HTR-8/SVneo (cell line): ENCODE results near the gene ZNF24.

Experiments
- DNase-seq: peaks from one replicate; pipeline ENCODE4 v3.0.0; 2011; ENCODE audit warnings: low spot score, mixed read lengths; ENCODE audit not compliant: insufficient read length
- FAIRE-seq: peaks from 2 replicates; lab custom pipeline; 2011; peaks lifted over from hg19 to GRCh38; lab: Jason Lieb, UNC

Gene ZNF24

DNA sequence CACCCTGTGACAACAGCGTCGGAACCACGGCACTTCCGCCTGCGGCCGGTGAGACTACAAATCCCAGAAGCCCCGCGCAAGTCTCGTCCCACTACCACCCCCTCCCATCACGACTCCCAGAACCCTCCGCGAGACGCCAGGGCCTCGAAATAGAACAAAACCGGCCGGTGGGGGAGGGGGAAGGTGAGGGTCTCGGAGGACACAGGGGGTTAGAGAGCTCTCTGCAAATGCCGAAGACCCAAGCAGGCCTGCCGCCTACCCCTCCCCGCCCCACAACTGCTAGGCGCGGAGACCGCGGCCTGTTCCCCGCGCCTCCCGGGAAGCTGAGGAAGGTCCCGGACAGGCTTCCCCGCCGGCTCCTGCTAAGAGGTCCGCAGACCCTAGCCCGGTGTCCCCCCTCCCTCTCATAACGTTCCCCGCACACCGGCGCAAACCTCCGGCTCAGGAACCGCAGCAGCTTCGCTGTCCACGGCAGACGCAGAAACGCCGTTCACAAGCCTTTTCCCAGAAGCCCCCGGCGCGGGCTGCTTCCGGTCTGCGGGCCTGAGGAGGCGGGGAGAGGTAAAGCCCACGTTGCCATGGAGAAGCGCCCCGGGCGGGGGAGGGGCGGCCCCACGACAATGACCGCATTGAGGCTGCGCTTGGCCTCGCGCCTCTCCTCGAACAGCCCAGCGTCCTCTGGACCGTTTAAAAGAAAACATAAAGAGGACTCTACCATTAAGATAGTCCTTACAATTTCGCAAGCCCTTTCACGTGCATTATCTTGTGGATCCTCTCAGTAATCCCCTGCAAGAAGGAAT lies at the start of gene ZNF24:
Gene ZNF24 (minus strand): TSS at position 485 of the 800 bp plus-strand sequence. CDS start 3,770 bp downstream, outside the sequence.
- FAIRE-seq (no peak), DNase-seq (peak; percentile 72)

DNA sequence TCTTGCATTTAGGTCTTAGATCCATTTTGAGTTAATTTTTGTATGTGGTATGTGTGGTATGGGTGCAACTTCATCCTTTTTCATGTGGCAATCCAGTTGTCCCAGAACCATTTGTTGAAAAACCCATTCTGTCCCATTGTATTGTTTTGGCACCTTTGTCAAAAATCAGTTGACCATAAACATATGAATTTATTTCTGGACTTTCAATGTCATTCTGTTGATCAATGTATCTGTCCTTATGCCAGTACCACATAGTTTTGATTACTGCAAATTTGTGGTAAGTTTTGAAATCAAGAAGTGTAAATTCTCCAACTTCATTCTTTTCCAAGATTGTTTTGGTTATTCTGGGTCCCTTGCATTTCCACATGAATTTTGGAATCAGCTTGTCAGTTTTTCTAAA lies 49.5 kb upstream of the ZNF24 start:
- DNase-seq (no peak), FAIRE-seq (no peak)

DNA sequence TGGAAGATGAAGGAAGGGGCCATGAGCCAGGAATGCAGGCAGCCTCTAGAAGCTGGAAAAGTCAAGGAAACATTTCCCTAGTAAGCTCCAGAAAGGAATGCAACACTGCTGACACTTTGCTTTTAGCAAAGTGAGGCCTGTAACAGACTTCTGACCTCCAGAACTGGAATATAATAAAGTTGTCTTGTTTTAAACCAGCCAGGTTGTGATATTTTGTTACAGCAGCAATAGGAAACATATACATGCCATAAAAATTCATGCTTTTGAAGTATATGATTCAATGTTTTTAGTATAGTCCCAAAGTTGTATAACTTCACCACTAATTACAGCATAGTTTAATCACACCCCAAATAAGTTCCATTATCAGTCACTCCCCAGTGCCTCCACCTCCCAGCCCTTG lies 48.2 kb upstream of the ZNF24 start:
- FAIRE-seq = no peak
- DNase-seq = no peak

DNA sequence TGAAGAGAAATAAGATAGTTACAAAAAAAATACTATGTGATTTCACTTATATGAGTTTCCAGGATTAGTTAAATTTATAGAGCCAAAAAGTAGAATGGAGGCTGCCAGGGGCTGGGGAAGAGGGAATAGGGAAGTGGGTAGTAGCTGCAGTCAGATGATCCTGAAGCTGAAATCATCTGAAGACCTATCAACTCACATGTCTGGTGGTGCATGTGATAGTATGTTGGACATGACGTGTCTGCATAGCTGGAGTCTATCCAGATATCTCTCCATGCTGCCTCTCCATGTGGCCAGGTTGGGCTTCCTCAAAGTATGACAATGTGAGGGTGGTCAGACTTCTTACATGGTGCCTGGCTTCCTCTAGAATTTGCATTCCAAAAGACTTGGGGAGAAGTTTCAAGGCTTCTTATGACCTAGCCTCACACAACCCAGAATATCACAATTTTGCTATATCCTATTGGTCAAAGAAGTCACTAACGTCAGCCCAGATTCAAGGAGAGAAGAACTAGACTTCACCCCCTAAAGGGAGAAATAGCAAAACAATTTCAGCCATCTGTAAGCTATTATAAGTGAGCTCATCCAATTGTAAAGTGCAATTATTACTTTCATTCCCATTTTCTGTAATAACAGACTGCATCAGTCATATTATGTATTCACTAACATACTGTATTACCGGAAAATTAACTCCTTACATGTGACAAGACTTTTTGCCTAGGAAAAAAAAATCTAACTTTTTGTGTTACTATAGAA lies 46.9 kb upstream of the ZNF24 start:
- DNase-seq (no peak), FAIRE-seq (no peak)

DNA sequence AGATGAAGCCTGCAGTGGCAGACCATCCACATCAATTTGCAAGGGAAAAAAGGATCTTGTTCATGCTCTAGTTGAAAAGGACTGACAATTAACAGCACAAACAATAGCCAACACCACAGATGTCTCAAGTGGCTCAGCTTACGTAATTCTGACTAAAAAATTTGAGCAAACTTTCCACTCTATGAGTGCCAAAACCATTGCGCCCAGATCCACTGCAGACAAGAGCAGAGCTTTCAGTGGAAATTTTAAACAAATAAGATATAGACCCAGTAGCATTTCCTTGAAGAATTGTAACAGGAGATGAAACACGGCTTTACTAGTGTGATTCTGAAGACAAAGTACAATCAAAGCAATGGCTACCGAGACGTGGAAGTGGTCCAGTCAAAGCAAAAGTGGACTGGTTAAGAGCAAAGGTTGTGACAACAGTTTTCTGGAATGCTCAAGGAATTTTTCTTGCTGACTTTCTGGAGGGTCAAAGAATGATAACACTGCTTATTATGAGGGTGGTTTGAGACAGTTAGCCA lies 44.9 kb upstream of the ZNF24 start:
- no peak for FAIRE-seq
- no peak for DNase-seq

DNA sequence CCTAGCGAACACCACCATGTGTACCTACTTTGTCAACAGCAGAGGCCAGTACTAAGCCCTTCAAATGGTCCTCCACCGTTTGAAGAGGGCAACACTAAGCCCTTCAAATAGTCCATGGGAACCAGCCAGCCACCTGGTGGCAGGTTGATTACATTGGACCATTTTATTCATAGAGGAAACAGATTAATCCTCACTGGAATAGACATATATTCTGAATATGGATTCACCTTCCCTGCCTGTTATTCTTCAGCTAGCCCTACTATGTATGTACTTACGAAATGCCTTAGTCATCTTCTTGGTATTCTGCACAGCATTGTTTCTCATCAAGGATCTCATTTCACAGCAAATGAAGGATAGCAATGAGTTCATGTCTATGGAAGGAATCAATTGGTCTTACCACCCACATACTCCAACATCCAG lies 42.9 kb upstream of the ZNF24 start:
- no peak for FAIRE-seq

DNA sequence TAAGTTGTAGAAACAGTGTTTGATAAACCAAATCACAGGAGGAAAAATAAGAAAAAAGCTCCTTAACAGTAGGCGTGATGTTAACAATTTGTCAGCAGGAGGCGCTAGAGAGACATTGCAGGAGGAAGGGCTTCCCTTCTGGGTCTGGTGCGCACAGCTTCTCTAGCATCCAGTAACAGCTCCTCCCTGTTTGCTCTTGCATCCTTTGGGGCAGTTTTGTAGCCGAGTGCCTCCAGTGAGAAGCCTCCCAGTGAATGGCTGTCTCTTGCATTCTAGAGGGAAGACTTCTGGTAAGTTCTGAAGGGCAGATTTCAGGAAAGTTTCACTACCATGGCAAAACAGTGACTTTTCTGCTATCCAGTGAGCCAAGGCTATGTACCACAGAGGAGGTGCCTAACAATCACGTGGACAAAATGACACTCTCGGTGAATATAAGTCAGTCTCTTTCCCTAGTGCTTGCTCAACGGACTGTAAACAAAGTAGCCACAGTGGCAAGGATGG lies 42.4 kb upstream of the ZNF24 start:
- peak; percentile 13 for DNase-seq
- FAIRE-seq = no peak

More for the DNA sequence above, 42.9 kb upstream of the ZNF24 start:
- DNase-seq = no peak

DNA sequence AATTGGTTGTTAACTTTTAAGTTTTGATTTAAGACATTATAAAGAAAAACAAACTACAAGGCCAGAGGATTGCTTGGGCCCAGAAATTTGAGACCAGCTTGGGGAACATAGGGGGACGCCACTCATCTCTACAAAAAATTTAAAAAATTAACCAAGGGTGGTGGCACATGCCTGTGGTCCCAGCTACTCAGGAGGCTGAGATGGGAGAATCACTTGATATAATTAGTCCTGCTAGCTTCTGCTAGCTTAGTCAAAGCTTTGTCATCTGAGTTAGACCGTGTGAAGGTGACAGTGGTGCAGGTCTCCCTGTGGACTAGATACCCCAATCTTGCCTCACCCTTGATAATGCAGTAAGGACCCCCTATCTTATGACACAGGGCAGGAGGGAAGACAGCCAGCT lies 38.9 kb upstream of the ZNF24 start:
- no peak for FAIRE-seq
- no peak for DNase-seq

DNA sequence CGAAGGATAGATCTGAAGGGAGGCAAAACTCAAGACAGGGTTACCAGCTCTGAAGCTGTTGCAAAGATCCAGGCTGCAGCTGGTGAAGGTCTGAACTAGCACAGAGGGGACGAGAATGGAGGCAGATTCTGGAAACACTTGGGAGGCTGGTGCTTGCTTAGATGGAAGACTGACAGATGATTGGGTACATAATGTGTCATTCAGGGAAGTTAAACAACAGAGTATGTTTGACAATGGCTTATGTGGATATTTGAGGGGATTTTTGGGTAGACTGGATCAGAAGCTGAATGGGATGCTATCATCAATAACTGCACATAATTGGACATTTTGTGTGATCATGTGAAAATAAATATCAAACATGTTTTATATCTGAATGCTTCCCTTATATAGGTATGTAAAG lies 35.2 kb upstream of the ZNF24 start:
- no peak for DNase-seq
- no peak for FAIRE-seq

DNA sequence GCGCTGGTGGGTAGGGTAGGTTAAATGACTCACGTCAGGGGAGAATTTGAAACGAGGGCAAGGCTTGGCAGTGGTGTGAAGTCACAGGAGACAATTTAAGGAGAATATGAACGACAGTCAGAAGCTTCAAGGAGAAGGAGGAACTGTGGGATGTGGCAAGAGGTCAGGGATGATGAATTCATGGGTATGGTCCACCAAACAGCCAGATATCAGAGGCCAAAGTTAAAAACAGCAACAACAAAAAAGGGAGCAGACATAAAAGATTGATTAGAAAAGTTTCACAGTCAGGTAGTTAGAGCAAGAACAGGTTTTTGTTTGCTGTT lies 34.3 kb upstream of the ZNF24 start:
- DNase-seq (no peak), FAIRE-seq (no peak)

DNA sequence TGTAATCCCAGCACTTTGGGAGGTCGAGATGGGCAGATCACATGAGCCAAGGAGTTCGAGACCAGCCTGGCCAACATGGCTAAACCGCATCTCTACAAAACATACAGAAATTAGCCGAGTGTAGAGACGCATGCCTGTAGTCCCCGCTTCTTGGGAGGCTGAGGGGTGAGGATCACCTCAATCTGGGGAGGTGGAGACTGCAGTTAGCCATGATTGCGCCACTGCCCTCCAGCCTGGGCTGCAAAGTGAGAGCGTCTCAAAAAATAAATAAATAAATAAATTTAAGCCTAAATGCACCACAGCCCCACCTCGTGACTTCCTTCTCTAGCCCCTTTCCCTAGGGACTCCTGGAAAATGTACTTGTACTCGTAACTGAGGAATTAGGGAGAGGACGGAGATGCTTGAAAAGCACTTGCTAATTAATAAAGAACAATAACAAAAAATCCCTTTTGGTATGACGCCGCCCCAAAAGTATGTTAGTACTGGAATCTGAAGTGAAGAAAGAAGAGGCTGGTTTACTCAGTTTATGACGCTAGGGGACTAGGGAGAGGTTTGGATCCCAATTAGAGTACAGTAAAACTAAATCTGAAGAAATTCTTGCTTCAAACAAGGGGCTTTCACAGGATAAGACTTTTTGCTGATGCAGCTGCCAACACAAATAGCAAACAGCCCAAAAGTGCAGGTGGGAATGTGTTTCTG lies 33.8 kb upstream of the ZNF24 start:
- no peak for DNase-seq
- FAIRE-seq = no peak

DNA sequence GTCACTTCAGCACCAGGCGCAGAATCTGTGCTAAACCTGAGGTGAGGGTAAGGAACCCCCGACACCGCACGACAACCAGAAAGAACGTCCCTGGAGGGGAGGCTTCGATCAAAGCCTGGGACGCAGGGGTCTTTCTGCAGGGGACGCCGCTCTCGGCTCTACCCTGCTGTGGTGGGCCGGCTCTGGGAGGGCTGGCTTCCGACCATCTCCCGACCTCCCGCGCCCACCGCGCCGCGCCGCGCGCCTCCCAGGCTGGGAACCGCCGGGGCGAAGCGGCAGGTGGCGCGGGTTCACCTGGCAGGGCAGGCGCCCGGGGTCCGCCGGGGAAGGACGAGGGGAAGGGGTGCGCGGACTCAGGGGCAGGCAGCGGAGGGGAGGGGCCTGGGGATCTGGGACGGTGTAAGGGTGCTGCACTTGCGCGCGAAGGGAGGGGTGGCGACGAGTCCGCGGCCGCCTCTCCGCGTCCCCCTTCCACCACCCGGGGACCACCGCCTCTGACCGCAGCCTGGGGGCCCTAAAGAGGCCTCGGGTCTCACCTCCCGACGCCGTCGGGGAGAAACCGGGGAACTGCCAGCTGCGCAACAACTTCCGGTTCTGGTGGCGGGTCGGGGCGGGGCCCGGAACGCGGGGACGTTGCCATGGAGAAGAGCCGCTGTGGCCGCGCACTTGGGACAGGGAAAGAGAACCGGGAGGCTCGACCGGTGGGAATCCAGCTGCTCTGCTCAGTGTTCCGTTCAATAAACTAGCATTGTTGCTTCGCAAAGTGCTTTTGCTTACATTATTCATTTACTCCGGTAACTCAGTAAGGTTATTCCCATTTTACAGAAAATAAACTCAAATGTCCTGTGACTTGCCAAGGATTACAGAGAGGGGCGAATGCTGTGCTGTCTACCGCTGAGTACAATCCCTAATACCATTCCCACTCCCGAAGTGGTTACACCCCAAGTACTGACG lies 32.8 kb upstream of the ZNF24 start, which contains the start of gene ZNF396:
Gene ZNF396 (minus strand): TSS at position 596 of the 954 bp plus-strand sequence. CDS start 3,045 bp downstream, outside the sequence.
- FAIRE-seq (no peak), DNase-seq (peak; percentile 25)

DNA sequence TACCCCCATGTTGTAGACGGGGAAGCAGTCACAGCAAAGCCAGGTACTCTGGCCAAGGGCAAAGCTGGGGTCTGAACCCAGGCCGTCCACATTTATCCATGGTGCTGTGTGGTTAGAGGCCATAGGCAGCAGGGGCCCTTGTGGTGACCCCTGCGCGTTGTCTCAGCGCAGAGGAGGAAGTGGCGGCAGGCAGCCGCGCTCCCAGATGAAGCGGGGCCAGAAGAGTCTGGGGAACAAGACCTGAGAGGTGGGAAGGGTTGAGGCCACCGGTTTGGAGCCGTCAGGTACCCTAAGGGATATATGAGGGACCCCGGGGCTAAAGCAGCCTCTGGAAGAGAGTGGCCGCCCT lies 32.1 kb upstream of the ZNF24 start:
- FAIRE-seq (no peak), DNase-seq (no peak)

DNA sequence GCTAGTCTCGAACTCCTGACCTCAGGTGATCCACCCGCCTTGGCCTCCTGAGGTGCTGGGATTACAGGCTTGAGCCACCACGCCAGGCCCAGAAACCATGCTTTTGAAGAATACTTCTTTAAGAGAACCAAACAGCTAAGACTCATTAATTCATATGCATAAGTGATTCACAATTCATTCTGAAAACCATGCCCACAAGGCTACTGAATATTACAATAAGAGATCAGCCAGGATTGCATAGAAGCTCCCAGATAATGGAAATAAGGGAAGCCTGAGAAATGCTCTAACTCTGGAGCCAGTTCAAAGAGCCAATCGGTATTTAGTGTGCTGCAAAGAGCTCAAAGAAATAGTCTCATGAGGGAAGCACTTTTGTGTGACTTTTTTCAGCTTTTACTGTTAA lies 30.5 kb upstream of the ZNF24 start:
- FAIRE-seq (no peak), DNase-seq (no peak)

DNA sequence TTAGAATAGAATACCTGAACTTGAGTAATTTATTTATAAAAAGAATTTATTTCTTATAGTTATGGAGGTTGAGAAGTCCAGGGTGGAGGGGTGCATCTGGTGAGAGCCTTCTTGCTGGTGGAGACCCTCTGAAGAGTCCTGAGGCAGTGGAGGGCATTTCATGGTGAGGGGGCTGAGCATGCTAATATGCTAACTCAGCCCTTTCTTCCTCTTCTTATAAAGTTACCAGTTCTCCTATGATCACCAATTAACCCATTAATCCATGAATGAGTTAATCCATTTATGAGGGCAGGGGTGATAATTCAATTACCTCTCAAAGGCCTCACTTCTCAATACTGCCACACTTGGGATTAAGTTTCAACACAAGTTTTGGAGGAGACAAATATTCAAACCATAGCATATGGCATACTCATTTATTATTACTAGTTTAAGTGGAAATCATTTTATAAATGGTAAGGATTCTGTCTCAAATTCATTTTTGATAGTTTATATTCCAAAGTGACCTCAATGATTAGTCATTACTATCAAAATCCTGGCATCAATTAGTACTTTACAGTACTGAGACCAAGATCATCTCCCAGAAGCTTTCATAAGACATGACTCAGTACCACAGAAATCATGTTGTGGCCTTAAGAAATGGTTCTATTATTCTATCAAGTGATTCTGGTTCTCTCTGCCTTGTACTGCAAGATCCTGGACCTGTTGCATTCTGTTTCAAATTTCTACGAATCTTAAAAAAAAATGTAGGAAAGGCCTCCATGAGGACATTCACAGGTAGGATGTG lies 27.4 kb upstream of the ZNF24 start:
- DNase-seq (no peak), FAIRE-seq (no peak)

DNA sequence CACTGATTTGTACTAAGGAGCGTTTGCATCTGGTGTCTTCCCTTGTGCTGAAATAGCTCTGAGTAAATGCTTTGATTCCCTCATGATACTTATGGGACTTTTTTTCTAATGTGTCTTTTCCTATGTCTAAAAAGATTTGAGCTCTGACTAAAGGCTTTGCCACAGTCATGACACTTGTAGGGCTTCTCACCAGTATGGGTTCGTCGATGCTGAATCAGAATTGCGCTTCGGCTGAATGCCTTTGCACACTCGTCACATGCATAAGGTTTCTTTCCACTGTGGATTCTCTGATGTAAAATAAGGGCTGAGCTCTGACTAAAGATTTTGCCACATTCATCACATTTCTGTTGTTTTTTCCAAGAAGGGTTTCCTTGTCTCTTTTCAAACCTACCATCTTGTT lies 24.9 kb upstream of the ZNF24 start:
- DNase-seq (no peak), FAIRE-seq (no peak)

DNA sequence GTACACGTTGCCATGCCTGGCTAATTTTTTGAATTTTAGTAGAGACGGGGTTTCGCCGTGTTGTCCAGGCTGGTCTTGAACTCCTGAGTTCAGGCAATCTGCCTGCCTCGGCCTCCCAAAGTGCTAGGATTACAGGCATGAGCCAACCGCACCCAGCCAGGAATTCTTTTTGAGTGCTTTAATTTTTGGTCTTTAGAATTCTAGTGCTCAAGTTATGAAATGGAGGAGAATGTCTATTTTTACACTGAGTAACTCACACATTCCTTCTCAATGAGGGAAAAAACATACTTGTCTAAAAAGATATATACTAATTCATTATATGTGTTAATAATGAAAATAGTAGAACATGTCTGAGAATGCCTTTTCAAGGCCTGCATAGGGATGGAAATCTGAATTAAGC lies 24.4 kb upstream of the ZNF24 start:
- FAIRE-seq (no peak), DNase-seq (no peak)

DNA sequence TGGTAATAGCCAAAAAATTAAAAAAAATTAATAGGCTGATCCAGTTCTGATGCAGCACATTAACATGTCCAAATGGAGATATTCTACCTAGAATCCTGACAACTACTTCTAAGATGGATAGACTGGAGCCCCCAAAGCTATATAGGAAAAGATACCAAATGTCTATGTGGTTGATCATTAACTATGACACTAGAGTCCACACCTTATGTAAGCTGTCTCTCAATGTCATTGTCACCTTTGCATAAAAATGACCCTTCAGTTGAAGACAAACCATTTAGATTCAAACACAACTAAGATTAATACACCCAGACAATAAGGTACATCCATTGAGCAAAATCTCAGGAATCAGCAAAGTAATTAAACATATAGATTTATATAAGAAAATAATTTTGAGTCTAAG lies 18.3 kb upstream of the ZNF24 start:
- FAIRE-seq (no peak), DNase-seq (no peak)
